SU-DHL-6 (cell line): ENCODE data around the gene RGR.

Experiments
- H2AFZ ChIP-seq: fragments of 200-600 bp; sonication (generic); 2 replicates; pipeline ENCODE4 v1.6.1; 2014; ENCODE audit warnings: low read depth, mild to moderate bottlenecking, moderate library complexity, mixed read lengths, antibody characterized with exemption, low read length; ENCODE audit not compliant: severe bottlenecking
- H3F3A ChIP-seq: fragments of 200-600 bp; shearing (Covaris generic); 2 replicates; pipeline ENCODE4 v1.6.0; 2016; ENCODE audit warnings: antibody characterized with exemption, mild to moderate bottlenecking; ENCODE audit not compliant: insufficient read depth
- H3K27ac ChIP-seq: fragments of 200-600 bp; sonication (generic); 2 replicates; pipeline ENCODE4 v1.5.1; 2016; ENCODE audit warnings: low read depth, mild to moderate bottlenecking, low read length, moderate library complexity, mixed read lengths
- H3K27me3 ChIP-seq: fragments of 200-600 bp; sonication (generic), shearing (Covaris generic); 2 replicates; pipeline ENCODE4 v1.6.0; 2014; ENCODE audit warnings: mild to moderate bottlenecking, low read length
- H3K36me3 ChIP-seq: fragments of 200-600 bp; sonication (generic); 2 replicates; pipeline ENCODE4 v1.6.1; 2014; ENCODE audit warnings: mild to moderate bottlenecking, low read length, mixed read lengths
- H3K4me2 ChIP-seq: fragments of 300-600, 200-600 bp; shearing (Covaris generic), sonication (generic); 2 replicates; pipeline ENCODE4 v1.6.0; 2014; ENCODE audit warnings: low read length, low read depth, mild to moderate bottlenecking; ENCODE audit not compliant: poor library complexity, severe bottlenecking
- H3K4me3 ChIP-seq: fragments of 200-600 bp; sonication (generic); 2 replicates; pipeline ENCODE4 v1.5.1; 2014; ENCODE audit warnings: antibody characterized with exemption, low read length, mild to moderate bottlenecking, mixed read lengths; ENCODE audit not compliant: insufficient read depth, poor library complexity, severe bottlenecking
- H3K79me2 ChIP-seq: fragments of 200-600 bp; sonication (generic); 2 replicates; pipeline ENCODE4 v1.6.1; 2014; ENCODE audit warnings: mild to moderate bottlenecking, low read length, moderate library complexity; ENCODE audit not compliant: insufficient read depth
- H3K9ac ChIP-seq: fragments of 200-600 bp; sonication (generic); 2 replicates; pipeline ENCODE4 v1.7.0; 2014; ENCODE audit warnings: mild to moderate bottlenecking, low read length
- H3K9me2 ChIP-seq: fragments of 200-600 bp; sonication (generic); replicated peaks from 2 replicates; pipeline ENCODE4 v1.6.1; 2014; ENCODE audit warnings: low read length; ENCODE audit not compliant: insufficient read depth
- H3K9me3 ChIP-seq: fragments of 200-600 bp; sonication (generic); 2 replicates; pipeline ENCODE4 v1.6.1; 2014; ENCODE audit warnings: low read length, mixed read lengths; ENCODE audit not compliant: insufficient read depth
- H4K20me1 ChIP-seq: fragments of 200-600 bp; sonication (generic); 2 replicates; pipeline ENCODE4 v1.6.1; 2014; ENCODE audit warnings: low read depth, mild to moderate bottlenecking, antibody characterized with exemption, low read length, moderate library complexity, mixed read lengths
- EZH2phosphoT487 ChIP-seq: fragments of 200-600 bp; sonication (generic), shearing (Covaris generic); conservative IDR thresholded peaks from 2 replicates; pipeline ENCODE4 v1.6.1; 2018; ENCODE audit warnings: mild to moderate bottlenecking, antibody characterized with exemption, low read length, moderate library complexity, mixed read lengths
- TF ChIP-seq, protein P1 (sequence below): fragments of 200-600 bp; sonication (generic); IDR thresholded peaks from one replicate; pipeline ENCODE4 v1.5.1; 2017; ENCODE audit warnings: antibody characterized with exemption, mild to moderate bottlenecking, low read length, moderate library complexity; ENCODE audit not compliant: insufficient read depth, poor library complexity, severe bottlenecking

The RGR gene

DNA sequence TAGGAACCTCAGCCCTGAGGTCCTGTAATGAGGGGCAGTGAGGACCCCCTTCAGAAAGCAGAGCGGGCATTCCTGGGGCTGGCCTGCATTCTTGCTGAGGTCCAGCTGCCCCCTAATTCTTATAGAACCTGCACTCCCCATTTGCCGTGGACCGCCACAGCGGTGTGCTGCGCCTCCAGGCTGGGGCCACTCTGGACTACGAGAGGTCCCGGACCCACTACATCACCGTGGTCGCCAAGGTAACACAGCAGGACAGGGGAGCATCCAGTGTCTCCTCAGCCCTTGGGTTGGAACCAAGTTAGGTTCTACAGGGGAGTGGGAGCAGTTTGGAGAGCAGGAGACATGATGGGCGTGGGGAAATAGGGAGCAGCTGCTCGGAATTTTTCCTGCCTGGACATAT, 43.2 kb upstream of the RGR start:
- Histone ChIP-seq H3K4me3 (no peak overlapping the region), H3K9me2 (no peaks in the 10 kb centered on the region), H3F3A (no peaks in the 10 kb centered on the region), H3K9me3 (no peaks in the 10 kb centered on the region), H3K4me2 (no peak overlapping the region), H3K79me2 (no peaks in the 10 kb centered on the region), H3K9ac (no peak overlapping the region), H2AFZ (no peak overlapping the region), H3K36me3 (no peaks in the 10 kb centered on the region), H3K27ac (no peak overlapping the region), H3K27me3 (no peaks in the 10 kb centered on the region), H4K20me1 (no peaks in the 10 kb centered on the region)
- TF ChIP-seq, protein P1, sequence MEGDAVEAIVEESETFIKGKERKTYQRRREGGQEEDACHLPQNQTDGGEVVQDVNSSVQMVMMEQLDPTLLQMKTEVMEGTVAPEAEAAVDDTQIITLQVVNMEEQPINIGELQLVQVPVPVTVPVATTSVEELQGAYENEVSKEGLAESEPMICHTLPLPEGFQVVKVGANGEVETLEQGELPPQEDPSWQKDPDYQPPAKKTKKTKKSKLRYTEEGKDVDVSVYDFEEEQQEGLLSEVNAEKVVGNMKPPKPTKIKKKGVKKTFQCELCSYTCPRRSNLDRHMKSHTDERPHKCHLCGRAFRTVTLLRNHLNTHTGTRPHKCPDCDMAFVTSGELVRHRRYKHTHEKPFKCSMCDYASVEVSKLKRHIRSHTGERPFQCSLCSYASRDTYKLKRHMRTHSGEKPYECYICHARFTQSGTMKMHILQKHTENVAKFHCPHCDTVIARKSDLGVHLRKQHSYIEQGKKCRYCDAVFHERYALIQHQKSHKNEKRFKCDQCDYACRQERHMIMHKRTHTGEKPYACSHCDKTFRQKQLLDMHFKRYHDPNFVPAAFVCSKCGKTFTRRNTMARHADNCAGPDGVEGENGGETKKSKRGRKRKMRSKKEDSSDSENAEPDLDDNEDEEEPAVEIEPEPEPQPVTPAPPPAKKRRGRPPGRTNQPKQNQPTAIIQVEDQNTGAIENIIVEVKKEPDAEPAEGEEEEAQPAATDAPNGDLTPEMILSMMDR, result no peak
- no peak for TF ChIP-seq EZH2phosphoT487

DNA sequence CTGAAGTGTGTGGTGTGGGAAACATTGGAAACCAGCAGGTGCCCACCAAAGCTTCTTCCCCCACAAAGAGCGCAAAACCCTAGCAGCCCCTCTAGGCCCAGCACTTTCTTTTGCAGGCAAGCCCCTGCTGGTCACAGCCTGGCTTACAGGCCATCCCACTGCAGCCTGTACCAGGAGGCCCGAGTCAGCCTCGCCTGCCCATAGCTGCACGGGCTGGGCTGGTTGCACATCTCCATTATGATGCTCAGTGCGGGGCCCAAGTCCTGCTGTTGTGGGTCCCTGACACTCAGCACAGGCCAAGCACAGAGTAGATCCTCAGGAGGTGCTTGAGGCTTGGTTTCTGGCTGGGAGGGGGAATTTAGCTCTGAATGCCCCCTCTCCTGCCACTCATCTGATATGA, 42.5 kb upstream of the RGR start:
- Histone ChIP-seq H3K27me3 (no peaks in the 10 kb centered on the region), H3K9ac (no peak overlapping the region), H3K79me2 (no peaks in the 10 kb centered on the region), H3F3A (no peaks in the 10 kb centered on the region), H3K4me3 (no peak overlapping the region), H3K4me2 (no peak overlapping the region), H2AFZ (no peak overlapping the region), H3K27ac (no peak overlapping the region), H4K20me1 (no peaks in the 10 kb centered on the region), H3K9me3 (no peaks in the 10 kb centered on the region), H3K9me2 (no peaks in the 10 kb centered on the region), H3K36me3 (no peaks in the 10 kb centered on the region)
- TF ChIP-seq, protein P1, result no peak
- TF ChIP-seq EZH2phosphoT487, result no peak

DNA sequence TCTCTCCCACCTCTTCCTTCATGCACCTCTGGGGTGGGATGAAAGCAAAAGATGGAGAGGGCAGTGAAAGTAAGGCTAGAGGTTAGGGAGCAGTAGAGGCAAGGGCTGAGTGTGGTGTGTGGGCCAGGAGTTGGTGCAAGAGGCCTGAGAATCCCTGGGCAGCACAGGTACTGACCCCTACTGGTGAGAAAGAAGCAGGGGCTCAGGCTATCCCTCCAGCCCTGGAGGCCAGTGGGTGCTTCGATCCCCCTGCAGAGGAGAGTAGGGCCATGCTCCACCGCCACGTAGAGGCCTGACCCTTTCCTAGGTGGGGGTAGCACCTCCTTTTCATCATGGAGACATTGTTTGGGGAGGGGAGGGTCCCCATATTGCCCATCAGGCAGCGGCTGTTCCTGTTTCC, 40.7 kb upstream of the RGR start:
- H3K9me2 ChIP-seq, result no peaks in the 10 kb centered on the region
- H3K9ac ChIP-seq, result no peak overlapping the region
- no peaks in the 10 kb centered on the region for H3K36me3 ChIP-seq
- H3K79me2 ChIP-seq, result no peaks in the 10 kb centered on the region
- no peaks in the 10 kb centered on the region for H3K9me3 ChIP-seq
- no peaks in the 10 kb centered on the region for H3K27me3 ChIP-seq
- H2AFZ ChIP-seq, result no peak overlapping the region
- no peak overlapping the region for H3K27ac ChIP-seq
- no peaks in the 10 kb centered on the region for H3F3A ChIP-seq
- no peaks in the 10 kb centered on the region for H4K20me1 ChIP-seq
- H3K4me3 ChIP-seq, result no peak overlapping the region
- TF ChIP-seq, protein P1, result peak; percentile 19
- no peak for TF ChIP-seq EZH2phosphoT487
- H3K4me2 ChIP-seq, result no peak overlapping the region

DNA sequence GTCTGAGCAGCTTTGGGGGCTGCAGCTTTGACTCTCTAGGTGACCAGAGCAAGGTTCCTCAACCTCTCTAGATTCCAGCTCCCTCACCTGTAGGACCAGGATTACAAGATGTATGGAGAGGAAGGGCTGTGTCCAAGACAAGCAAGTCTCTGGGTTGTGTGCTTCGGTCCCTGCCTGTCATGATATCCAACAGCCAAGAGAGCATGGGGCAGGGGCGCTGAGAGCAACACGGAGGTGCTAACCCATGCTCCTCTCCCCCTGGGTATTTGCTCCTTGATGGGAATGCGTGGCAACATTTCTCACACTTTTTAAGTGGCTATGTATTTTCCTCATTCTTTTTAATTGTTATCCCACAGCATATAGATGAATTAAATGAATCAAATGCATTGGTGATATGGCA, 40.2 kb upstream of the RGR start:
- Histone ChIP-seq H3K9me3 (no peaks in the 10 kb centered on the region), H3K79me2 (no peaks in the 10 kb centered on the region), H2AFZ (no peak overlapping the region), H3F3A (no peaks in the 10 kb centered on the region), H3K27me3 (no peaks in the 10 kb centered on the region), H3K4me3 (no peak overlapping the region), H3K9me2 (no peaks in the 10 kb centered on the region), H3K4me2 (no peak overlapping the region), H3K9ac (no peak overlapping the region), H4K20me1 (no peaks in the 10 kb centered on the region), H3K36me3 (no peaks in the 10 kb centered on the region), H3K27ac (no peak overlapping the region)
- TF ChIP-seq, protein P1, result no peak
- no peak for TF ChIP-seq EZH2phosphoT487
